ENCODE measurements around the gene PON3. TPM values are rescaled to one million over a fixed set of nuclear protein-coding genes. Genes with fewer than 3 reads are reported as not detected.

PON3 gene
- total and polyA plus RNA-seq, 2 of the 13 experiments (the other 11 are each of a cell fraction or from before 2014, with no cell fraction given): 23.6 to 37.8 TPM

DNA sequence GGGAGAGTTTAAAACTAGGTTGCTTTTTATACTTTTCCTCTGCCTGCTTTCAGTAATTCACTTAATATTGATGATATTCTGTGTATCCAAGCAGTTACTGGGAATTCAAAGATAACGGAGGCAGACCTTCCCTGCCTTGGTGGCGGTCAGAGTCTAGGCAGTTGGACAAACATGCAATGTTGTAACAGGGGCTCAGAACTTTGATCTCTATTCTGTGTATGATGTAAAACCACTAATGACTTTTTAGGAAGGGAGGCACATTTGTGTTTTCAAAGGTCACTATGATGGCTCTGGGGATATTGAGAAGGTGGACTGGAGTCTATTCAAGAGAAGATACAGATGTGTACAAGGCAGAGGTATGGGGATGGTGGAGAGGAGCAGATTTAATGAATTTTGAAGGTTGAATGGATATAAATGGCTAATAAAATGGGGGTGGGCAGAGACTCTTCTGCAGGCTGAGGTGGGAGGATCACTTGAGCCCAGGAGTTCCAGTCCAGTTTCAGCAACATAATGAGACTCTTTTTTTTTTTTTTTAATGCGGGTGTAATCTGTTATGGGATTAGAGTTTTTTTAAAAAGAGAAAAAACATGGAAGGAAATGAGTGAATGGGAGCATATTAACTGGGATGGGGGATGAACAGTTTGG is 44.3 kb upstream of the PON3 start (continued):
- TF ChIP-seq ZNF839 (CRISPR knock-in tag; IDR thresholded peaks at IDR 0.05; ENCODE audit: borderline replicate concordance) (no peak), ZNF678 (CRISPR knock-in tag; IDR thresholded peaks at IDR 0.05) (no peak), RFX3 (CRISPR knock-in tag; IDR thresholded peaks at IDR 0.05) (no peak), ZNF205 (CRISPR knock-in tag; IDR thresholded peaks at IDR 0.05) (peak; percentile 74; the same call in 1 of the 2 replicates), ZNF251 (CRISPR knock-in tag; IDR thresholded peaks at IDR 0.05) (no peak), MIER3 (CRISPR knock-in tag; IDR thresholded peaks at IDR 0.05; ENCODE audit: borderline replicate concordance) (peak; percentile 93; the same call in 1 of the 2 replicates), ZNF333 (CRISPR knock-in tag; IDR thresholded peaks at IDR 0.05; ENCODE audit: borderline replicate concordance) (no peak), NR2F6 (IDR thresholded peaks at IDR 0.05) (peak; percentile 87), NR2F6 (CRISPR knock-in tag; IDR thresholded peaks at IDR 0.05) (peak; percentile 95), CENPT (CRISPR knock-in tag; IDR thresholded peaks at IDR 0.05; ENCODE audit: low read depth) (no peak), MBD4 (IDR thresholded peaks at IDR 0.05; ENCODE audit: borderline replicate concordance, low read length) (no peak), ZNF543 (CRISPR knock-in tag; IDR thresholded peaks at IDR 0.05) (peak; percentile 73), REL (CRISPR knock-in tag; conservative IDR thresholded peaks at IDR 0.05) (no peak), CBFB (CRISPR knock-in tag; IDR thresholded peaks at IDR 0.05) (peak; percentile 85), ZC3H13 (CRISPR knock-in tag; IDR thresholded peaks at IDR 0.05) (no peak), ZIK1 (CRISPR knock-in tag; IDR thresholded peaks at IDR 0.05; ENCODE audit: borderline replicate concordance, low read depth) (no peak), IKZF1 (IDR thresholded peaks at IDR 0.05) (no peak), MBNL3 (CRISPR knock-in tag; conservative IDR thresholded peaks at IDR 0.05) (no peak)
- TF ChIP-seq, protein P1, sequence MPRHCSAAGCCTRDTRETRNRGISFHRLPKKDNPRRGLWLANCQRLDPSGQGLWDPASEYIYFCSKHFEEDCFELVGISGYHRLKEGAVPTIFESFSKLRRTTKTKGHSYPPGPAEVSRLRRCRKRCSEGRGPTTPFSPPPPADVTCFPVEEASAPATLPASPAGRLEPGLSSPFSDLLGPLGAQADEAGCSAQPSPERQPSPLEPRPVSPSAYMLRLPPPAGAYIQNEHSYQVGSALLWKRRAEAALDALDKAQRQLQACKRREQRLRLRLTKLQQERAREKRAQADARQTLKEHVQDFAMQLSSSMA (CRISPR knock-in tag; IDR thresholded peaks at IDR 0.05): no peak
- TF ChIP-seq, protein P2, sequence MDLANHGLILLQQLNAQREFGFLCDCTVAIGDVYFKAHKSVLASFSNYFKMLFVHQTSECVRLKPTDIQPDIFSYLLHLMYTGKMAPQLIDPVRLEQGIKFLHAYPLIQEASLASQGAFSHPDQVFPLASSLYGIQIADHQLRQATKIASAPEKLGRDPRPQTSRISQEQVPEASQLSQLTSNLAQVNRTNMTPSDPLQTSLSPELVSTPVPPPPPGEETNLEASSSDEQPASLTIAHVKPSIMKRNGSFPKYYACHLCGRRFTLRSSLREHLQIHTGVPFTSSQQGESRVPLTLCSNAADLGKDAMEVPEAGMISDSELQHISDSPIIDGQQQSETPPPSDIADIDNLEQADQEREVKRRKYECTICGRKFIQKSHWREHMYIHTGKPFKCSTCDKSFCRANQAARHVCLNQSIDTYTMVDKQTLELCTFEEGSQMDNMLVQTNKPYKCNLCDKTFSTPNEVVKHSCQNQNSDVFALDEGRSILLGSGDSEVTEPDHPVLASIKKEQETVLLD (CRISPR knock-in tag; IDR thresholded peaks at IDR 0.05; ENCODE audit: low read depth): no peak
- TF ChIP-seq, protein P3, sequence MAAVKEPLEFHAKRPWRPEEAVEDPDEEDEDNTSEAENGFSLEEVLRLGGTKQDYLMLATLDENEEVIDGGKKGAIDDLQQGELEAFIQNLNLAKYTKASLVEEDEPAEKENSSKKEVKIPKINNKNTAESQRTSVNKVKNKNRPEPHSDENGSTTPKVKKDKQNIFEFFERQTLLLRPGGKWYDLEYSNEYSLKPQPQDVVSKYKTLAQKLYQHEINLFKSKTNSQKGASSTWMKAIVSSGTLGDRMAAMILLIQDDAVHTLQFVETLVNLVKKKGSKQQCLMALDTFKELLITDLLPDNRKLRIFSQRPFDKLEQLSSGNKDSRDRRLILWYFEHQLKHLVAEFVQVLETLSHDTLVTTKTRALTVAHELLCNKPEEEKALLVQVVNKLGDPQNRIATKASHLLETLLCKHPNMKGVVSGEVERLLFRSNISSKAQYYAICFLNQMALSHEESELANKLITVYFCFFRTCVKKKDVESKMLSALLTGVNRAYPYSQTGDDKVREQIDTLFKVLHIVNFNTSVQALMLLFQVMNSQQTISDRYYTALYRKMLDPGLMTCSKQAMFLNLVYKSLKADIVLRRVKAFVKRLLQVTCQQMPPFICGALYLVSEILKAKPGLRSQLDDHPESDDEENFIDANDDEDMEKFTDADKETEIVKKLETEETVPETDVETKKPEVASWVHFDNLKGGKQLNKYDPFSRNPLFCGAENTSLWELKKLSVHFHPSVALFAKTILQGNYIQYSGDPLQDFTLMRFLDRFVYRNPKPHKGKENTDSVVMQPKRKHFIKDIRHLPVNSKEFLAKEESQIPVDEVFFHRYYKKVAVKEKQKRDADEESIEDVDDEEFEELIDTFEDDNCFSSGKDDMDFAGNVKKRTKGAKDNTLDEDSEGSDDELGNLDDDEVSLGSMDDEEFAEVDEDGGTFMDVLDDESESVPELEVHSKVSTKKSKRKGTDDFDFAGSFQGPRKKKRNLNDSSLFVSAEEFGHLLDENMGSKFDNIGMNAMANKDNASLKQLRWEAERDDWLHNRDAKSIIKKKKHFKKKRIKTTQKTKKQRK (IDR thresholded peaks at IDR 0.05; ENCODE audit: low read length): no peak
- TF ChIP-seq, protein P4, sequence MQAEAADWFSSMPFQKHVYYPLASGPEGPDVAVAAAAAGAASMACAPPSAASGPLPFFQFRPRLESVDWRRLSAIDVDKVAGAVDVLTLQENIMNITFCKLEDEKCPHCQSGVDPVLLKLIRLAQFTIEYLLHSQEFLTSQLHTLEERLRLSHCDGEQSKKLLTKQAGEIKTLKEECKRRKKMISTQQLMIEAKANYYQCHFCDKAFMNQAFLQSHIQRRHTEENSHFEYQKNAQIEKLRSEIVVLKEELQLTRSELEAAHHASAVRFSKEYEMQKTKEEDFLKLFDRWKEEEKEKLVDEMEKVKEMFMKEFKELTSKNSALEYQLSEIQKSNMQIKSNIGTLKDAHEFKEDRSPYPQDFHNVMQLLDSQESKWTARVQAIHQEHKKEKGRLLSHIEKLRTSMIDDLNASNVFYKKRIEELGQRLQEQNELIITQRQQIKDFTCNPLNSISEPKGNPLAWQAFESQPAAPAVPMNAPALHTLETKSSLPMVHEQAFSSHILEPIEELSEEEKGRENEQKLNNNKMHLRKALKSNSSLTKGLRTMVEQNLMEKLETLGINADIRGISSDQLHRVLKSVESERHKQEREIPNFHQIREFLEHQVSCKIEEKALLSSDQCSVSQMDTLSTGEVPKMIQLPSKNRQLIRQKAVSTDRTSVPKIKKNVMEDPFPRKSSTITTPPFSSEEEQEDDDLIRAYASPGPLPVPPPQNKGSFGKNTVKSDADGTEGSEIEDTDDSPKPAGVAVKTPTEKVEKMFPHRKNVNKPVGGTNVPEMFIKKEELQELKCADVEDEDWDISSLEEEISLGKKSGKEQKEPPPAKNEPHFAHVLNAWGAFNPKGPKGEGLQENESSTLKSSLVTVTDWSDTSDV (CRISPR knock-in tag; IDR thresholded peaks at IDR 0.05): no peak
- TF ChIP-seq, protein P5, sequence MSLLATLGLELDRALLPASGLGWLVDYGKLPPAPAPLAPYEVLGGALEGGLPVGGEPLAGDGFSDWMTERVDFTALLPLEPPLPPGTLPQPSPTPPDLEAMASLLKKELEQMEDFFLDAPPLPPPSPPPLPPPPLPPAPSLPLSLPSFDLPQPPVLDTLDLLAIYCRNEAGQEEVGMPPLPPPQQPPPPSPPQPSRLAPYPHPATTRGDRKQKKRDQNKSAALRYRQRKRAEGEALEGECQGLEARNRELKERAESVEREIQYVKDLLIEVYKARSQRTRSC (CRISPR knock-in tag; IDR thresholded peaks at IDR 0.05; ENCODE audit: low read depth): no peak

Data from HepG2 (cell line).